PC-9 (cell line): ENCODE results near the gene CEP70. TPM values are rescaled to one million over a fixed set of nuclear protein-coding genes. Genes with fewer than 3 reads are reported as not detected.
"Not testable (repeated sequence)": the region's sequence is repeated elsewhere in the genome, so short reads cannot be mapped to it uniquely, and the experiment has no call there.

Experiments used
- BruUV-seq: library from RNA; stranded (reverse); fragments of 400-500 nt; replicated peaks from 2 replicates; lab custom pipeline; 2021; lab: Mats Ljungman, UMichigan
- CTCF ChIA-PET: fragments of 300-600 bp; sonication (Branson Sonifier 250); formaldehyde crosslinking; loops from one replicate; lab custom pipeline; 2022; ENCODE audit warnings: antibody characterized with exemption; lab: Charles Lee
- POLR2A ChIA-PET: fragments of 300-600 bp; sonication (Branson Sonifier 250); formaldehyde crosslinking; loops from one replicate; lab custom pipeline; 2022; ENCODE audit warnings: antibody characterized with exemption; ENCODE audit not compliant: unreplicated experiment; lab: Charles Lee
- DNase-seq, 2 experiments: peaks; one replicate each; pipeline versions ENCODE4 v3.0.0 to v3.0.0-alpha.2; 2015 to 2022; ENCODE audit warnings: mixed read lengths in 1 of 2
- H2AFZ ChIP-seq: fragments of 200-600 bp; sonication (generic); 2 replicates; pipeline ENCODE4 v1.8.1; 2017; ENCODE audit warnings: antibody characterized with exemption
- H3F3A ChIP-seq: fragments of 200-600 bp; sonication (generic); 2 replicates; pipeline ENCODE4 v1.8.1; 2017; ENCODE audit warnings: antibody characterized with exemption, mild to moderate bottlenecking, low read depth; ENCODE audit not compliant: insufficient read depth
- H3K27ac ChIP-seq: fragments of 200-600 bp; sonication (generic); 2 replicates; pipeline ENCODE4 v1.6.1; 2016; ENCODE audit warnings: mixed run types
- H3K27me3 ChIP-seq: fragments of 200-600 bp; sonication (generic); 2 replicates; pipeline ENCODE4 v1.6.1; 2016; ENCODE audit warnings: low read depth, mixed run types; ENCODE audit not compliant: insufficient read depth
- H3K36me3 ChIP-seq: fragments of 200-600 bp; sonication (generic); 2 replicates; pipeline ENCODE4 v1.6.1; 2016; ENCODE audit warnings: low read depth, mixed run types
- H3K4me1 ChIP-seq: fragments of 200-600 bp; sonication (generic); replicated peaks from 2 replicates; pipeline ENCODE4 v1.6.1; 2016; ENCODE audit warnings: mixed run types; ENCODE audit not compliant: insufficient read depth
- H3K4me2 ChIP-seq: fragments of 200-600 bp; sonication (generic); 2 replicates; pipeline ENCODE4 v1.6.1; 2017; ENCODE audit warnings: mixed run types
- H3K4me3 ChIP-seq: fragments of 200-600 bp; sonication (generic); 2 replicates; pipeline ENCODE4 v1.6.1; 2016; ENCODE audit warnings: mixed run types
- H3K79me2 ChIP-seq: fragments of 200-600 bp; sonication (generic); 2 replicates; pipeline ENCODE4 v1.6.1; 2017; ENCODE audit warnings: low read depth, mixed run types
- H3K9me2 ChIP-seq: fragments of 200-600 bp; sonication (generic); 2 replicates; pipeline ENCODE4 v1.8.1; 2017; ENCODE audit warnings: mild to moderate bottlenecking; ENCODE audit not compliant: insufficient read depth
- H3K9me3 ChIP-seq: fragments of 200-600 bp; sonication (generic); 2 replicates; pipeline ENCODE4 v1.8.1; 2016; ENCODE audit warnings: low read depth; ENCODE audit not compliant: insufficient read depth
- H4K20me1 ChIP-seq: fragments of 200-600 bp; sonication (generic); 2 replicates; pipeline ENCODE4 v1.8.1; 2017; ENCODE audit not compliant: insufficient read depth
- CTCF ChIP-seq: fragments of 200-600 bp; sonication (generic); conservative IDR thresholded peaks from 2 replicates; pipeline ENCODE4 v1.6.1; 2017; ENCODE audit warnings: mixed run types, antibody characterized with exemption, mild to moderate bottlenecking, moderate library complexity
- EZH2 ChIP-seq: fragments of 200-600 bp; sonication (generic); IDR thresholded peaks from 2 replicates; pipeline ENCODE4 v1.8.0; 2017; ENCODE audit warnings: antibody characterized with exemption, low read depth
- intact Hi-C: fragments of 100-400 bp; cut with micrococcal nuclease; formaldehyde crosslinking; loops from one replicate; pipeline ENCODE4 v1.10.0; 2022; ENCODE audit not compliant: unreplicated experiment
- total RNA-seq: library from RNA; stranded (reverse); gene quantifications from 2 replicates; pipeline ENCODE4 v1.2.3, GENCODE V29; 2021

CEP70 gene
- total RNA-seq, 1 experiment from 2014 or later, result 73.6 TPM

DNA sequence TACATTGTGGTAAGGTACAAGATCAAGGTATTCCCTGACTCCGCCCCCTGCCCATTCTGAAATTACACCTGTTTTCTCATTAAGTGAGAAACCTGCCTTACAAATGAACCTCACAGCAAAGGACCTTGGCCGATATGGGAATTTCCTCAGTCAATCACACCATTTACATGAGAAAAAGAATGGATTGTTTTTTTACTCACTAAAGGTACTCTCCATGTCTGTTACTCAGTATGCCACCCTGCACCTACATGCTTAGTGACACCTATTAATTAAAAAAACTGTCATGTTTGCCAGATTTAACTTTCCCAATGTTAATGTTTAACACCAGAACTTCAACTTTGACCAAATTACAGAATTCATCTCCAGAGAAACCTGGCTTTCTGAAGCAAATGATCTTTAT, 97.6 kb downstream of the CEP70 start:
- 0 out of 2 replicates have a peak, but pooled peaks cover 3% of the 10 kb centered on the region for H3K9me3 ChIP-seq
- TF ChIP-seq EZH2, result no peak
- TF ChIP-seq CTCF, result no peak
- H4K20me1 ChIP-seq, result no peaks in the 10 kb centered on the region
- no peaks in the 10 kb centered on the region for H3K9me2 ChIP-seq
- H2AFZ ChIP-seq, result no peak overlapping the region
- no peak overlapping the region for H3K4me2 ChIP-seq
- 0 out of 2 replicates have a peak, but pooled peaks cover 4% of the 10 kb centered on the region for H3K4me1 ChIP-seq
- no TSS peak for BruUV-seq
- CTCF ChIA-PET, result no interaction called here
- DNase-seq, result no peak
- no peak overlapping the region for H3K4me3 ChIP-seq
- no peaks in the 10 kb centered on the region for H3F3A ChIP-seq
- no peak overlapping the region for H3K27ac ChIP-seq
- no peaks in the 10 kb centered on the region; the same call in 1 of the 2 replicates for H3K36me3 ChIP-seq
- no peaks in the 10 kb centered on the region for H3K79me2 ChIP-seq
- POLR2A ChIA-PET, result no interaction called here
- no peaks in the 10 kb centered on the region for H3K27me3 ChIP-seq
- intact Hi-C loops, result no loop called here

- H2AFZ ChIP-seq, intact Hi-C loops, DNase-seq, H3K9me3 ChIP-seq, H3K27ac ChIP-seq, BruUV-seq, H3K4me2 ChIP-seq, H3K4me3 ChIP-seq, H3K4me1 ChIP-seq, H3K79me2 ChIP-seq, H3K27me3 ChIP-seq, H4K20me1 ChIP-seq, POLR2A ChIA-PET, H3K36me3 ChIP-seq, H3K9me2 ChIP-seq, H3F3A ChIP-seq, CTCF ChIA-PET: not testable (repeated sequence)
Observed at GRCh38 chr3:138495638-138496037, 98.4 kb downstream of the CEP70 start.

- ChIA-PET POLR2A (no interaction called here), CTCF (no interaction called here)
- no peaks in the 10 kb centered on the region for H3K36me3 ChIP-seq
- TF ChIP-seq EZH2, result no peak
- 0 out of 2 replicates have a peak, but pooled peaks cover 4% of the 10 kb centered on the region for H3K4me1 ChIP-seq
- H3K27me3 ChIP-seq, result no peaks in the 10 kb centered on the region
- H3K79me2 ChIP-seq, result no peaks in the 10 kb centered on the region
- H4K20me1 ChIP-seq, result no peaks in the 10 kb centered on the region
- H3K4me2 ChIP-seq, result no peak overlapping the region
- no peaks in the 10 kb centered on the region for H3K9me2 ChIP-seq
- no peak for DNase-seq
- 0 out of 2 replicates have a peak overlapping the region, but pooled peaks have one; percentile 14 for H3K27ac ChIP-seq
- H3K4me3 ChIP-seq, result no peak overlapping the region
- 0 out of 2 replicates have a peak, but pooled peaks cover 3% of the 10 kb centered on the region for H3K9me3 ChIP-seq
- no peak overlapping the region for H2AFZ ChIP-seq
- intact Hi-C loops, result no loop called here
- H3F3A ChIP-seq, result no peaks in the 10 kb centered on the region
- no TSS peak for BruUV-seq
Observed at GRCh38 chr3:138494607-138494929, 99.5 kb downstream of the CEP70 start.

DNA sequence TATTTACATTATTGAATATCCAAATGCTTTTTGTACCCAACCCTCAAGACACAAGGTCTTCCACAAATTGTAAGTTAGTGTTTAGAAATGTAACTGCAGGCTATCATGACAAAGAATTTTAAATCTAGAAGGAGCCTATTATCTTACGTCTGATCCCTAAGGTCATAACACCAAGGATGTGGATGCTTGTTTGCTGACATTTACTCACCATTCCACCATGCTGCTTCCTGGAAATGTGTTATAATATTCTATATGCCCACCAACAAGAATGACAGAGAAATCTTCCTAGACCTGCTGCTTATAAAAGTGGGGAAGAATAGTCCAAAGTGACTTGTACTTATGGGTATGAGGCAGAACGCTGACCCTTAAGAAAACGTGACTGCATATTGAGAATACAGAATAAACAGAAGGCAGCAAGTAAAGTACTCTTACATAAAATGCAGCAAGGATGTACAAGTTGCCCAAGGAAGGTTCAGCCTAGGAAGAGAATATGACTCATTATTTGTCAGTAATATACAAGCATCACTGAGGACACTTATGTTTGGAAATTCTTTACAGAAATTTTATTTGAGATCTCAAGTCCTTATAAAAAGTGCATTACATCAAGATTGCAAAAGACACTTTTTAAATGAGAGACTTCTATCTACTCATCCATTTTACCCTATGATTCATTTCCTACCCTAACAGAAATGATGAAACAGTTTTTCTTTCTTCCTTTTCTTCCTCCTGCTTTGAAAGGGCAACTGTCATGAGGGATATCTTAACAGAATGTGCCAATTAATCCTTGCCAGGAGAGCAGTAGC, 100.1 kb downstream of the CEP70 start:
- no peak for DNase-seq
- Histone ChIP-seq H3K27me3 (no peaks in the 10 kb centered on the region), H3K4me2 (no peak overlapping the region), H3K79me2 (no peaks in the 10 kb centered on the region), H3K9me3 (0 out of 2 replicates have a peak, but pooled peaks cover 3% of the 10 kb centered on the region), H3F3A (no peaks in the 10 kb centered on the region), H2AFZ (no peak overlapping the region), H3K4me1 (0 out of 2 replicates have a peak, but pooled peaks cover 4% of the 10 kb centered on the region), H3K9me2 (no peaks in the 10 kb centered on the region), H4K20me1 (no peaks in the 10 kb centered on the region), H3K36me3 (no peaks in the 10 kb centered on the region), H3K27ac (0 out of 2 replicates have a peak overlapping the region, but pooled peaks have one; percentile 14), H3K4me3 (no peak overlapping the region)
- intact Hi-C loops, result no loop called here
- BruUV-seq, result no TSS peak
- POLR2A ChIA-PET, result no interaction called here
- CTCF ChIA-PET, result interaction anchor here (0.6 kb wide), 1 partner anchor 1445 kb away, joined by 4 read pairs; no protein-coding TSS in a partner anchor
- TF ChIP-seq EZH2 (no peak), CTCF (no peak)
